Activated CD8-positive, alpha-beta T cell treated with anti-CD3 and anti-CD28 coated beads for 36 hours (primary cell): ENCODE data around the gene RTN4RL1. TPM values are rescaled to one million over a fixed set of nuclear protein-coding genes. Genes with fewer than 3 reads are reported as not detected.
A peak's percentile ranks its signal among the peaks of the same experiment; 100 is the strongest.

Source experiments
- ATAC-seq: fragments of 200-7000 bp; cut with Tn5 transposase; one replicate; pipeline ENCODE4 v1.10.0; 2021; ENCODE audit warnings: mild to moderate bottlenecking, moderate library complexity
- CTCF ChIA-PET: fragments of 350-600 bp; sonication (Branson Sonifier 250); formaldehyde crosslinking; loops from one replicate; lab custom pipeline; 2021; ENCODE audit warnings: antibody characterized with exemption; lab: Charles Lee
- POLR2A ChIA-PET: fragments of 350-600 bp; sonication (Branson Sonifier 250); formaldehyde crosslinking; loops from one replicate; lab custom pipeline; 2021; ENCODE audit warnings: antibody characterized with exemption; lab: Charles Lee
- DNase-seq: peaks from one replicate; pipeline ENCODE4 v3.0.0-alpha.2; 2020
- H3K27ac Mint-ChIP-seq: one replicate; pipeline ENCODE4 v1.8.0; 2021; ENCODE audit warnings: mild to moderate bottlenecking, mixed read lengths
- H3K27me3 Mint-ChIP-seq: one replicate; pipeline ENCODE4 v1.8.0; 2021; ENCODE audit warnings: mixed read lengths
- H3K36me3 Mint-ChIP-seq: one replicate; pipeline ENCODE4 v1.8.0; 2021; ENCODE audit warnings: low read depth, mixed read lengths
- H3K4me1 Mint-ChIP-seq: one replicate; pipeline ENCODE4 v1.8.0; 2021; ENCODE audit warnings: low read depth, mixed read lengths
- H3K4me3 Mint-ChIP-seq: one replicate; pipeline ENCODE4 v1.8.0; 2021; ENCODE audit warnings: mild to moderate bottlenecking, moderate library complexity, mixed read lengths
- H3K9me3 Mint-ChIP-seq: one replicate; pipeline ENCODE4 v1.8.0; 2021; ENCODE audit warnings: mixed read lengths
- intact Hi-C: fragments of 100-400 bp; cut with micrococcal nuclease; formaldehyde crosslinking; loops from one replicate; pipeline ENCODE4 v1.10.0; 2022
- total RNA-seq, 2 experiments: library from RNA; stranded (reverse); gene quantifications; one replicate each; pipeline ENCODE4 v1.2.3, GENCODE V29; 2021
- TF ChIP-seq, protein P1 (sequence below): fragments of 200-600 bp; IDR thresholded peaks from one replicate; pipeline ENCODE4 v1.8.0; 2022; ENCODE audit warnings: antibody characterized with exemption, mild to moderate bottlenecking

Gene RTN4RL1
- total RNA-seq, 2 experiments from 2014 or later = 0.27 to 0.49 TPM

DNA sequence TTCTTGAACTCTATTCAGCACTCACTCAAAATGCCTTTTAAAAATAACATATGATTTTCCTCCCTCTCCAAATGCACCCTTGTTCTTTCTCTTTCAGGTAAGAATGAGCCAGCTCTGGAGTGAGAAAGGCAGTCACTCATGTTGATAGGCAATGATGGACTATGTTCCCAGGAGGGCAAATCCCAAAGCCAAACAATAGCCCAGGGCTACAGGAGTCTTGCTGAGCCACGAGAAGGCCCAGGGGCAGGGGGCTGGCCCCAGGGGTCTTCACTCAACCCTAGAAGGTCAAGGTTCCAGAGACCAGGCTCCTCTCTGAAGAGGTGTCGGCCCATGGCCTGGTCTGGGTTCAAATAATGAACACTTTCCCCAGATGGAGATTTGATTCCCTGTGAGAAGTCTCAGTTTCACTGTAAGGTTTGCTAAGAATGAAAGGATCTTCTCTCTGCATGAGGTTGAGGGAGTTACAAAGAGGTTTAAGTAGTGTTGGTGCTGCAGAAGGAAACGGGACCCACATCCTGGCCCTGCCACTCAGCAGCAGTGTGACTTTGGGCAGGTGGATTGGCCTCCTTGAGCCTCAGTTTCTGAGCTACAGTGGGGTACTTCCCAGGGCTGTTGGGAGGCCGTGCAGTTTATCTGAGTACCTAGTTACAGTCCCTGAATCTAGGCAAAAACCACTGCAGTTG lies 49.0 kb downstream of the RTN4RL1 start:
- Mint-ChIP-seq H3K27ac (no peak overlapping the region), H3K4me1 (peaks cover 17% of the 10 kb centered on the region), H3K36me3 (no peaks in the 10 kb centered on the region), H3K9me3 (no peaks in the 10 kb centered on the region), H3K4me3 (no peak overlapping the region), H3K27me3 (peaks cover 12% of the 10 kb centered on the region)
- ChIA-PET CTCF (no interaction called here), POLR2A (no interaction called here)
- intact Hi-C loops = no loop called here
- ATAC-seq (peak; percentile 79), DNase-seq (peak; percentile 38)
- TF ChIP-seq, protein P1, sequence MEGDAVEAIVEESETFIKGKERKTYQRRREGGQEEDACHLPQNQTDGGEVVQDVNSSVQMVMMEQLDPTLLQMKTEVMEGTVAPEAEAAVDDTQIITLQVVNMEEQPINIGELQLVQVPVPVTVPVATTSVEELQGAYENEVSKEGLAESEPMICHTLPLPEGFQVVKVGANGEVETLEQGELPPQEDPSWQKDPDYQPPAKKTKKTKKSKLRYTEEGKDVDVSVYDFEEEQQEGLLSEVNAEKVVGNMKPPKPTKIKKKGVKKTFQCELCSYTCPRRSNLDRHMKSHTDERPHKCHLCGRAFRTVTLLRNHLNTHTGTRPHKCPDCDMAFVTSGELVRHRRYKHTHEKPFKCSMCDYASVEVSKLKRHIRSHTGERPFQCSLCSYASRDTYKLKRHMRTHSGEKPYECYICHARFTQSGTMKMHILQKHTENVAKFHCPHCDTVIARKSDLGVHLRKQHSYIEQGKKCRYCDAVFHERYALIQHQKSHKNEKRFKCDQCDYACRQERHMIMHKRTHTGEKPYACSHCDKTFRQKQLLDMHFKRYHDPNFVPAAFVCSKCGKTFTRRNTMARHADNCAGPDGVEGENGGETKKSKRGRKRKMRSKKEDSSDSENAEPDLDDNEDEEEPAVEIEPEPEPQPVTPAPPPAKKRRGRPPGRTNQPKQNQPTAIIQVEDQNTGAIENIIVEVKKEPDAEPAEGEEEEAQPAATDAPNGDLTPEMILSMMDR = no peak

DNA sequence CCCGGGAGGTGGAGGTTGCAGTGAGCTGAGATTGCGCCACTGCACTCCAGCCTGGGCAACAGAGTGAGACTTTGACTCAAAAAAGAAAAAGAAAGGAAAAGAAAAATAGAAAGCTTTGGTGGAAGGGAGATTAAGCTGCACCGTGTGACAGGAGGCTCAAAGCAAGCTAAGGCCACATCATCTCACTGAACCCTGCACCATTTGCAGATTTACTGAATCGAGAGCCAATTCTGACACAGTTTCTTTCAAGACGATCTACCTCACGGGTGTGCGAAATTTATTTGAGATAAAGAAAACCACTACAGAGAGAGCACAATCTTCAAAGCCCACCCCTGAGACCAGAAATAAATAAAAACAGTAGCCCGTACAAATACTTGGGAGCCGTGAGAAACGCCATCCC lies 49.6 kb downstream of the RTN4RL1 start:
- H3K9me3 Mint-ChIP-seq = no peaks in the 10 kb centered on the region
- POLR2A ChIA-PET = no interaction called here
- no peak for DNase-seq
- peaks cover 12% of the 10 kb centered on the region for H3K27me3 Mint-ChIP-seq
- TF ChIP-seq, protein P1 = no peak
- H3K36me3 Mint-ChIP-seq = no peaks in the 10 kb centered on the region
- H3K27ac Mint-ChIP-seq = no peak overlapping the region
- peaks cover 17% of the 10 kb centered on the region for H3K4me1 Mint-ChIP-seq
- ATAC-seq = no peak
- intact Hi-C loops = no loop called here
- CTCF ChIA-PET = no interaction called here
- no peak overlapping the region for H3K4me3 Mint-ChIP-seq

DNA sequence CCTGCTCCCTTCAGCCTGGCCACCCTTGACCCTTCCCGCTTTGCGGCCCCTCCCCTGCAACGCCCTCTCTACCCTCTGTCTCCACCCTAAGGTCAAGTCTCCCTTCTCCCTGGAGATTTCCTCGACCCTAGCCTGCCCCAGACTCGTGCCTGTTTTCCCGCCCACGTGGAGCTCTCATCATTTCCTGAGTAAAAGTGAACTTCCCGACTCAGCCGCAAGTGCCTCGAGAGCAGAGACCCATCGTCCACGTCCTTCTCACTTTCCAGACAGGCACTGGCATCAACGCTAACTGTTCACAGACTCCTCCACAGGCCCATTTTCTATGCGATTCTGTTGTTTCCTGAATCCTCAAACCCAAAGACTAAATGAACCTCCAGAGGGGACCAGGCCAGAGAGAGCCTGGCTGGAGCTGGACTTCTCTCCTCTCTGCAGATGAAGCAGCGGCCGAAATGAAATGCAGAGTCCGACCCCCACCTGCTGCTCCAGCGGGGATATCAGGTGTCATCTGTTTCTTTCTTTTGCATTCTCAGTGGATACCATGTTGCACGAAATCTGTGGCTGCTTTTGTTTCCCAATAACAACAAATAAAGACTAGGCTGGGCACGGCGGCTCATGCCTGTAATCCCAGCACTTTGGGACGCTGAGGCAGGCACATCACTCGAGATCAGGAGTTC lies 52.5 kb downstream of the RTN4RL1 start:
- ChIA-PET POLR2A (interaction anchor here (1.6 kb wide), 1 partner anchor 77 kb away, joined by 3 read pairs; no protein-coding TSS in a partner anchor), CTCF (interaction anchor here (1.1 kb wide), 1 partner anchor 88 kb away, joined by 3 read pairs; no protein-coding TSS in a partner anchor)
- TF ChIP-seq, protein P1 = no peak
- intact Hi-C loops = no loop called here
- ATAC-seq = peak; percentile 25
- Mint-ChIP-seq H3K27ac (no peak overlapping the region), H3K27me3 (peaks cover 13% of the 10 kb centered on the region), H3K4me1 (peaks cover 22% of the 10 kb centered on the region), H3K36me3 (no peaks in the 10 kb centered on the region), H3K4me3 (no peak overlapping the region), H3K9me3 (no peaks in the 10 kb centered on the region)
- DNase-seq = peak; percentile 39

DNA sequence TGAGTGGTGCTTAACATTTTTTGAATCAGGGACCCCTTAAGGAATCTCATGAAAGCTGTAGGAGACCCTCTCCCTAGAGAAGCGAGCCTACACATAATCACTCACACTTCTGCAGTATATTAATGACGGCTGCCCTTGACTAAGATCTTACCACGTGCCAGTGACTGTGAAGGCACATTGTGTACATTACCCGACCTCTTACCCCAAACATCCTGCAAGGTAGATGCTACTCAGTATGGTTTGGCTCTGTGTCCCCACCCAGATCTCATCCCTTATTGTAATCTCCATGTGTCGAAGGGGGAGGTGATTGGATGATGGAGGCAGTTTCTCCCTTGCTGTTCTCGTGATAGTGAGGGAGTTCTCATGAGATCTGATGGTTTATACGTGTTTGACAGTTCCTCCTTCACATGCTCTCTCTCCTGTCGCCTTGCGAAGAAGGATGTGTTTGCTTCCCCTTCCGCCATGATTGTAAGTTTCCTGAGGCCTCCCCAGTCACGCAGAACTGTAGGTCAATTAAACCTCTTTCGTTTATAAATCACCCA lies 54.2 kb downstream of the RTN4RL1 start:
- Mint-ChIP-seq H3K9me3 (no peaks in the 10 kb centered on the region), H3K27me3 (peaks cover 16% of the 10 kb centered on the region), H3K4me3 (no peak overlapping the region), H3K36me3 (no peaks in the 10 kb centered on the region), H3K4me1 (peaks cover 25% of the 10 kb centered on the region), H3K27ac (no peak overlapping the region)
- DNase-seq = no peak
- ChIA-PET CTCF (no interaction called here), POLR2A (no interaction called here)
- intact Hi-C loops = no loop called here
- TF ChIP-seq, protein P1 = no peak
- ATAC-seq = no peak

DNA sequence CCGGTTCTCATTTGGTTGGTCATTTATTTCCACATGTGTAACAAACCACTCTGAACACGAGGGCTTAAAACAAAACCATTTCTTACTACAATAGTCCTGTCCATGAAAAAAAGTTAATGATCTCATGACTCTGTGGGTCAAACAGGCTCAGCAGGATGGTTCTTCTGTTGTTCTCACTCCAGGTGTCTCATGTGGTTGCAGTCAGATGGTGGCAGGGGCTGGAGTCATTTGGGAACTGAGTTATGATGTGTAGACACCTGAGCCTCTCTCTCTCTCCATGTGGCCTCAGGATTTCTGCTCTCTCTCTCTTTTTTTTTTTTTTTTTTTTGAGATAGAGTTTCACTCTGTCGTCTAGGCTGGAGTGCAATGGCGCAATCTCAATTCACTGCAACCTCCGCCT lies 55.4 kb downstream of the RTN4RL1 start:
- H3K27ac Mint-ChIP-seq = no peak overlapping the region
- CTCF ChIA-PET = no interaction called here
- no peaks in the 10 kb centered on the region for H3K9me3 Mint-ChIP-seq
- ATAC-seq (no peak), DNase-seq (no peak)
- TF ChIP-seq, protein P1 = no peak
- peaks cover 20% of the 10 kb centered on the region for H3K4me1 Mint-ChIP-seq
- H3K36me3 Mint-ChIP-seq = no peaks in the 10 kb centered on the region
- H3K4me3 Mint-ChIP-seq = no peak overlapping the region
- intact Hi-C loops = no loop called here
- peaks cover 14% of the 10 kb centered on the region for H3K27me3 Mint-ChIP-seq
- POLR2A ChIA-PET = interaction anchor here (0.6 kb wide), 1 partner anchor 209 kb away, joined by 5 read pairs; no protein-coding TSS in a partner anchor
